Dermis microvascular lymphatic vessel endothelial cell (primary cell): ENCODE data around the gene SBSN. TPM values are rescaled to one million over a fixed set of nuclear protein-coding genes. Genes with fewer than 3 reads are reported as not detected.
A peak's percentile ranks its signal among the peaks of the same experiment; 100 is the strongest.

Source experiments
- DNase-seq, 2 donors: peaks; one replicate each; pipeline versions ENCODE4 v3.0.0 to v3.0.0-alpha.2; 2010; ENCODE audit warnings: low read depth in 2 of 2
- total RNA-seq: library from RNA; depleted of rRNA; stranded (reverse); fragments of >200 nt; gene quantifications from 2 replicates; pipeline ENCODE4 v1.2.1, GENCODE V29; 2014

Gene SBSN
- total RNA-seq, 1 donor from 2014 or later: not detected

DNA sequence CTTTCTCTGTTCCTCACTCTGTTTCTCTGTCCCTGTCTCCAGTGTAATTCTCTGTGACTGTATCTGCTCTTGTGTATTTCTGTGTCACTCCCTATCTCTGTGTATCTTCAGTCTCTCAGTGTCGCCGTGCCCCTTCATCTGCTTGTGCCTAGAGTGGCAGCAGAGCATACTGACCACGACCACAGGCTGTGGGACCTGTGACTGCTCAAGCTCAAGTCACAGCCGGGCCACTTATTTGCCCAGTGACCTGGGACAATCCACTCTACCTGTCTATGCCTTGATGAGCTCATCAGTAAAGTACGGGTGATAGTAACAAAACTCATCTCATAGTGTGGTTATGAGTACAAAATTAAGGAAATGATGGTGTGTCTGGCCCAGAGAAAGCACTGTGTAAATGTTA, 26.0 kb upstream of the SBSN start:
- no peak for DNase-seq

GRCh38 chr19:35553385-35554000, 25.4 kb upstream of the SBSN start:
- no peak for DNase-seq

GRCh38 chr19:35552534-35553384, 24.6 kb upstream of the SBSN start:
- DNase-seq: no peak

GRCh38 chr19:35551091-35551810, 23.1 kb upstream of the SBSN start:
- no peak for DNase-seq

DNA sequence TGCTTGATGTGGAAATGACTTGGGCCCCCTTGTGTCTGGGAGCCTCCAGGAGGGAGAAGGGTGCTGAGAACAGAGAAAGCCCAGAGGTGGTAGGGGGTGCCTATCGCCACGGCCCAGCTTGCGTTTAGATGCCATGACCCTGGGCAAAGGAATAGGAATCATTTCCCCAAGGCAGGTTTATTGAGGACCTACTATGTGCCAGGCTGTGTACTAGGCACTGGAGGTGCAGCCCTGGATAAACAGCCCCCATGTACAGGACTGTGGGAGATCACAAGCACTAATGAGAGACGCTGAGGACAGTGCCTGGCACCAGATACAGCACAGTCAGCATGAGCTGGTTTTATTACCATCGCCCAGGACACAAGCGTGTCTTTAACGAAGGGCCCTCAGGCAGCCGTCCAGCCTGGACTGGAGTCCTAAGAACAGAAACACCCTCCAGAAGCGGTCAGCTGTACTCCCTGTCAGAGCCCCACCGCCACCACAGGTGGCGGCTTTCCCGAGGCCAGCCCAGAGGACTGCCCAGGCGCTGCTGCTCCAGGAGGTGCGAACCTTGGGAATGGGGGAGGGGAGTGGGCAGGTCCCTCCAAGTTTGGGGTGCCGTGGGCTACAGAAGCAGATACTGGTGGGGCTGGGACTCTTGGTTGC, 21.9 kb upstream of the SBSN start:
- DNase-seq: no peak

GRCh38 chr19:35549174-35549788, 21.2 kb upstream of the SBSN start:
- DNase-seq: peak; percentile 36 to 76

DNA sequence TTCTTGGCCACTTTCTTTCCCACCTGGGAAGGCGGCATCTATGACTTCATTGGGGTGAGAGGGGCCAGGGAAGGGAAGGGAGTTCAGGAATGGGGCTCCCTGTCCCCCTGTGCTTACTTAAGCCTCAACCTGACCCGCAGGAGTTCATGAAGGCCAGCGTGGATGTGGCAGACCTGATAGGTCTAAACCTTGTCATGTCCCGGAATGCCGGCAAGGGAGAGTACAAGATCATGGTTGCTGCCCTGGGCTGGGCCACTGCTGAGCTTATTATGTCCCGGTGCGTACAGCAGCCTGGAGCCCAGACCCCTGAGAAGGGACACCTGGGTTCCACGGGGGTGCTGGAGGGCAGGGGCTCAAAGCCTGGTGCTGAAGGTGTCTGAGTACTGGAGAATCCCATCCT, 18.4 kb upstream of the SBSN start:
- no peak for DNase-seq

GRCh38 chr19:35545855-35546381, 17.8 kb upstream of the SBSN start:
- DNase-seq: peak in 1 of 2 donors; percentile 50

DNA sequence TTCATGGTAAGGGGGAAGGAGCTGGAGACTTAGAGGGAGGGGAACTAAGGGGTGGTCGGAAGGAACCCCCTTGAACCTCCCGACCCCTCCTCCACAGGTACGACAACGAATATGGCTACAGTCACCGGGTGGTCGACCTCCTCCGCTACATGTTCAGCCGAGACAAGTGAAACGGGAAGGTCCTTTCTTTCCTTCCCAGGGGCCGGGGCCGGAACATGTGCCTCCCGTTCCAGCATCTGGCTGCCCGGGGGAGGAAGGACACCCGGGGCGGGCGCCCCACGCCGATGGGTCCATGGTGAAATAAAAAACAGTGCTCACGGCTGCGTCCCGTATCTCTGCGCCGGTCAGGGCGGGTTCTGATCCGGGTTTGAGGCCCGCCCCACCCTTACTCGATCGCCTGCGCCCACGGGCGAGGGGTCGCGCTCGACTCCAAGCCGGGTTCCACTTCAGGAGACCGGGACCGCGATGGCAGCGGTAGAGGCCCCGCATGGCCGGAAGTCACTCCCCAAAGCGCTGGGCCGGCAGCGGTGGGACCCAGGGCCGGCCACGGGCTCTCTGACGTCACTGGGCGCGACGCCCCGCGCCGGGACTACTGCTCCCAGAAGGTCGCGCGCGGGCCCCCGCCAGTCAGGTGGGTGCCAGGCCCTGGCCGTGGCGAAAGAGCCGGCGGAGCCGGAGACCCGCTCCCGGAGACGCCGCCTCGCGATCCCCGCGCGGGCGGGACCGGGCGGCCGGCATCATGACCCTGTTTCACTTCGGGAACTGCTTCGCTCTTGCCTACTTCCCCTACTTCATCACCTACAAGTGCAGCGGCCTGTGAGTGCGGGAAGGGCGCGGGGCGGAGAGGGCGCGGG, 17.1 kb upstream of the SBSN start, which contains the start of gene TMEM147:
Gene TMEM147, plus strand, starts transcription at position 626 of the 854 bp plus-strand sequence. Its CDS starts 114 bp downstream, at position 740.
- DNase-seq: peak; percentile 63 to 90

GRCh38 chr19:35544110-35544802, 16.1 kb upstream of the SBSN start:
- no peak for DNase-seq

GRCh38 chr19:35543280-35544109, 15.4 kb upstream of the SBSN start:
- no peak for DNase-seq

DNA sequence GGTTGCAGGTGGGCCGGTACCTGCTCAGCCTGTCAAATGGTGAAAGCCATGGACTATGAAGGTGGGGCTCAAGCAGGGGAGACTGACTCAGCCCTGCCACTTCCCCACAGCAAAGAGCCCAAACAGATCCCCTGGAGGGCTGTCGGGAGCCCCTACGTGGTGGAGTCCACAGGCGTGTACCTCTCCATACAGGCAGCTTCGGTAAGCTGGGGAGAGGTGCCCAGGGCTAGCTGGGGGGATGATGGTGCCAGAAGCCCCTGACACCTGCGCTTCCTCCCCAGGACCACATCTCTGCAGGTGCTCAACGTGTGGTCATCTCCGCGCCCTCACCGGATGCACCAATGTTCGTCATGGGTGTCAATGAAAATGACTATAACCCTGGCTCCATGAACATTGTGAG, 14.1 kb upstream of the SBSN start:
- DNase-seq: no peak

GRCh38 chr19:35540356-35540927, 12.3 kb upstream of the SBSN start:
- no peak for DNase-seq

GRCh38 chr19:35539850-35540249, 11.7 kb upstream of the SBSN start:
- DNase-seq: no peak

DNA sequence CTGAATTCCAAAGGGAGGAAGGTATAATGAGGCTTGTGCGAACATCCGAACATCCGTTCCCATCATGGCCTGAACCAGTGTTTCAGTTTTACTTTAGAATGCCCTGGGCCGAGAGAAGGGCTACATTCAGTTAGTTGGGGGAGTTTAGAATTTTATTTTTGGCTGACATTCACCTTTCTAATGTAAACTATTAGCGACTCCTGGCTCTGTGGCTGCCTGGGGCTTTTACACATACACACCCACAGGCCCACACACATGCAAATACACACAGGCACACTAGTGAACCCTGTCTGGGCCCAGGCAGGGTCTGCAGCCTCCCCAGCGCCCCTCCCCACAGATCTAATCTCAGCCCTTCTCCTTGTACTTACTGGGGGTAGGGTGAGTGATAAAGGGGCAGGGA, 11.2 kb upstream of the SBSN start:
- no peak for DNase-seq

GRCh38 chr19:35534803-35535480, 6.8 kb upstream of the SBSN start:
- DNase-seq: no peak

- DNase-seq: no peak
Measured at GRCh38 chr19:35533822-35534392, 5.8 kb upstream of the SBSN start.
